ENCODE measurements around the gene PHACTR4.
"Not testable (repeated sequence)": the region's sequence is repeated elsewhere in the genome, so short reads cannot be mapped to it uniquely, and the experiment has no call there.

The PHACTR4 gene

GRCh38 chr1:28373450-28373849 is 3.9 kb downstream of the PHACTR4 start:
- DNase-seq = not testable (repeated sequence)

- no peak for DNase-seq
Observed at GRCh38 chr1:28374297-28374696, 4.8 kb downstream of the PHACTR4 start.

GRCh38 chr1:28375598-28375997 is 6.1 kb downstream of the PHACTR4 start:
- DNase-seq = not testable (repeated sequence)

- not testable (repeated sequence) for DNase-seq
Observed at GRCh38 chr1:28376195-28376594, 6.7 kb downstream of the PHACTR4 start.

GRCh38 chr1:28378906-28379305 is 9.4 kb downstream of the PHACTR4 start:
- DNase-seq = no peak

GRCh38 chr1:28380394-28380793 is 10.9 kb downstream of the PHACTR4 start:
- no peak for DNase-seq

- DNase-seq = not testable (repeated sequence)
Observed at GRCh38 chr1:28383785-28384184, 14.2 kb downstream of the PHACTR4 start.

GRCh38 chr1:28392027-28392652 is 22.6 kb downstream of the PHACTR4 start:
- DNase-seq = no peak

- no peak for DNase-seq
Observed at GRCh38 chr1:28394136-28394535, 24.6 kb downstream of the PHACTR4 start.

GRCh38 chr1:28395181-28395580 is 25.6 kb downstream of the PHACTR4 start:
- DNase-seq = no peak

- DNase-seq = no peak
Observed at GRCh38 chr1:28401760-28402159, 32.2 kb downstream of the PHACTR4 start.

GRCh38 chr1:28409090-28409489 is 39.5 kb downstream of the PHACTR4 start:
- no peak for DNase-seq

GRCh38 chr1:28411656-28412055 is 42.1 kb downstream of the PHACTR4 start:
- no peak for DNase-seq

GRCh38 chr1:28412731-28413130 is 43.2 kb downstream of the PHACTR4 start:
- no peak for DNase-seq

GRCh38 chr1:28416509-28417194 is 47.1 kb downstream of the PHACTR4 start:
- DNase-seq = no peak

- DNase-seq = no peak
Observed at GRCh38 chr1:28417441-28417922, 47.9 kb downstream of the PHACTR4 start.

- no peak for DNase-seq
Observed at GRCh38 chr1:28417926-28418637, 48.5 kb downstream of the PHACTR4 start.

GRCh38 chr1:28421744-28422143 is 52.2 kb downstream of the PHACTR4 start:
- no peak for DNase-seq

- DNase-seq = no peak
Observed at GRCh38 chr1:28426831-28427230, 57.3 kb downstream of the PHACTR4 start.

- no peak for DNase-seq
Observed at GRCh38 chr1:28428012-28428411, 58.5 kb downstream of the PHACTR4 start.

- DNase-seq = no peak
Observed at GRCh38 chr1:28428990-28429520, 59.5 kb downstream of the PHACTR4 start.

GRCh38 chr1:28436211-28436769 is 66.8 kb downstream of the PHACTR4 start:
- DNase-seq = no peak

GRCh38 chr1:28437264-28437923 is 67.9 kb downstream of the PHACTR4 start:
- DNase-seq = no peak

Data from activated effector memory CD4-positive, alpha-beta T cell treated with Interleukin-2 at 50 U/mL for 16 hours (primary cell).